HL-60/S4 treated with retinoic acid at 250 ng/mL for 4 days and 3 days (cell line): ENCODE data around the gene ARHGEF10L.

Experiments used
- in situ Hi-C: fragments of 300-500 bp; cut with MboI; formaldehyde crosslinking; loops from 2 replicates; pipeline ENCODE4 v1.7.0; 2022; ENCODE audit warnings: low sequenced_read_pairs

The ARHGEF10L gene

DNA sequence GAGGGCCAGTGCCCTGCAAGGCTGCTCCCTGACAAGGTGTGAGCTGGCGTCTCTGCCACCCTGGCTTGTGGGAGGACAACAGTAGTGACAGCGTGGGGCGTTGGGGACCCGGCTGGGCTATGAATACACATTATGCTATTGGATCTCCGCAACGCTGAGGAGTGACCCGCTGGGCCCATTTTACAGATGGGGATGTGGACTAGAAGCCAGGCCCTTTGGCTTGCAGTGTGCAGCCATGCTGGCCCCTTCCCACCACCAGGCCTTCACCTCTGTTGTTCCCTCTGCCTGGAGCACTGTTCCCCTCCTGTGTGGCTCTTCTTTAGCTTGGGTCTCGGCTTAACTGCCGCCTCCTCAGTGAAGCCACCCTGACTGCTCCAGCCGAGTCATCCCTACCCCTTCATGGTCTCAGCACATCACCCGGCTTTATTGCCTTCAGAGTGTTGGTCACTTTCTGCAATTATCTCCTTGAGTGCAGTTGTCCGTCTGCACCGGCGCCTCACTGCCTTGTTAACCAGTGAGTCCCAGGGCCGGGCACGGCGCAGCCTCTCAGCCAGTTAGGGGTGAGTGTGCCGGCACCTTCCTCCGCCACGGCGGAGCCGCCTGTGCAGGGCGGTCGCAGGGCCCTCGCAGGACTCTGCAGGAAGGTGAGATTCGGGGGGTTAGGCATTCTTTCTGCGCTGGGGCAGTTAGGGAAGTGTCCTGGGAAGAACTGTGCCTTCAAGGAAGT is 131.3 kb downstream of the ARHGEF10L start:
- in situ Hi-C loops = no loop called here

DNA sequence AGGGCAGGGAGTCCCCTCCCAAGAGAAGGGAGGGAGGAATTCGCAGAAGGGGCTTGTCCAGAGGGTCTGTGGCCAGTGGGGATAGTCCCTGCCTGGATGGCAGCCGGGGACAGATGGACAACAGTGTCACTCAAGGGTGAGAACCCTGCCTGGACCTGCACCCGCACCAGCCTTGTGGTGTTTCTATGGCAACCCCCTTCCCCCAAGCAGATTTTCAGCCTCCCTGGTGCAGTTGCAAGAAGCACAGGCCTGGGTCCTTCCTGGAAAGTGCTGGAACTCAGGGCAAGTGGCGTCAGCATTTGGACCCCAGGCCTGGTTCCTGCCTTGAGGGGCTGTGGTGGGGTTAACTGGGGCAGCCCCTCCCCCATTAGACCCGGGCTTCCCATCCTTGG is 131.8 kb downstream of the ARHGEF10L start:
- in situ Hi-C loops = no loop called here

DNA sequence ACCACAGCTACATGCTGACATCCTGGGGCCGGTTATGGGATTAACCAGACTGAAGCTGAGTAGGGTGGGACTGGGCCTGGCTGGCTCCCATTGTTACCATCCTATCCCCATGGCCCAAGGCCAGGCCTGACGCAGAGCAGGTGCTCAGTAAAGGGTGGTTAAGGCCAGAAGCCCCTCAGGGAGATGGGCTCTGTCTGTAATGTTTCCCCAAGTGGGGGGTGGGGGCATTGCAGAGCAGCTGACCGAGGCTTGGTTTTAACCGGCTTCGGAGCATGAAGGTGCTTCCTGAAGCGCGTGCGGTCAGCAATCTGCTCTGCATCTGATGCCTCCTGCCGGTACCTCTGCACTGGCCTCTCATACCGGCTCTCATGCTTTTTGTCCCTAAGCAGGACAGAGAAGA is 132.2 kb downstream of the ARHGEF10L start:
- in situ Hi-C loops = no loop called here

DNA sequence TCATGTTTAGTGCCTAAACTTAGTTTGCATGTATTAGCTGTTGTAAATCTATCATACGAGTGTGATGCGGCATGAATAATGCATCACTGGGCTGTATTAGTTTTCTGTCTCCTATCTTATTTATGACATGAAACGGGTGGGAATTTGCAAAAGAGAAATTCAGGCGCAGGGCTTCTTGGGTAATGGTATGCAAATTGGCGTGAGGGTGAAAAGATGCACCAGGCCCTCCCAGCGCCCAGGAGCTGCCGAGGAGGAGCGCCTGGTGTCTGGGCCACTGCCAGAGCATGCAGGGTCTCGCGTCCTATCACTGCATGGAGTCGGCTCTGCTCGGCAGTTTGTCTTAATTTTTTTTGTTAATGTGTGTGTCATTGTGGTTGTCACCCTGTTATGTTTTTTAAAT is 132.7 kb downstream of the ARHGEF10L start:
- in situ Hi-C loops = no loop called here

DNA sequence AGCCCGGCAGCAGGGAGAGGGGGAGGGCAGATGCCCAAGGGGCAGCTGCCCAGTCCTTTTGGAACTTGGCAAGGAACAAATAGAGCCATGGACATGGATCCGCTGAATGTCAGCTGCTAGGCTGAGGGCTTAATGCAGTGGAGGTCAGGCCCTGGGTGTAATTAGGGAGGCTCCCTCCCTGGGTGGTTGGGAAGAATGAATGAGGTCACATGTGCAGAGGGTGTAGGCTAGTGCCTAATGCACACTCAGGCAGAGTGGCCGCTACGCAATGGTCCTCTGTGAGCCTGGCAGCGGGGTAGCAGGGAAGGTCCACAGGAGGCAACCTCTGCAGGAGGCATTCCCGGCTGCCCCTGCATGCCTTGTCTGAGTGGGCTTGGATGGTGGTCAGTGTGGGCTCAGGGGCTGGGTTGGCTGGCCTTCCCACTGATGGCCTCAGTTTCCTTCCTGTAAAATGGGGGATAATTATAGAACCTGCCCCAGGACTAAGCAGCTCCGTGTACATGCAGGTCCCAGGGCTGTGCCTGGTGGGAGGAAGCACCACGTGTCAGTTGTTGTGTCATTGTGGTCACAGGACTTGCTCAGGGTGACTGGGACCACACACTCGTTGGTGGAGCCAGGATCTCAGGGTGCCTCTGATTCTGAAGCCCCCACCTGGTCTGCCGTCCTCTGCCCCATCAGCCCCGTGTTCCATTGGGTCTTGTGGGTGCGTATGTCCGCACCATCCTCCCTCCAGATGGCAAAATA is 134.0 kb downstream of the ARHGEF10L start:
- in situ Hi-C loops = no loop called here

DNA sequence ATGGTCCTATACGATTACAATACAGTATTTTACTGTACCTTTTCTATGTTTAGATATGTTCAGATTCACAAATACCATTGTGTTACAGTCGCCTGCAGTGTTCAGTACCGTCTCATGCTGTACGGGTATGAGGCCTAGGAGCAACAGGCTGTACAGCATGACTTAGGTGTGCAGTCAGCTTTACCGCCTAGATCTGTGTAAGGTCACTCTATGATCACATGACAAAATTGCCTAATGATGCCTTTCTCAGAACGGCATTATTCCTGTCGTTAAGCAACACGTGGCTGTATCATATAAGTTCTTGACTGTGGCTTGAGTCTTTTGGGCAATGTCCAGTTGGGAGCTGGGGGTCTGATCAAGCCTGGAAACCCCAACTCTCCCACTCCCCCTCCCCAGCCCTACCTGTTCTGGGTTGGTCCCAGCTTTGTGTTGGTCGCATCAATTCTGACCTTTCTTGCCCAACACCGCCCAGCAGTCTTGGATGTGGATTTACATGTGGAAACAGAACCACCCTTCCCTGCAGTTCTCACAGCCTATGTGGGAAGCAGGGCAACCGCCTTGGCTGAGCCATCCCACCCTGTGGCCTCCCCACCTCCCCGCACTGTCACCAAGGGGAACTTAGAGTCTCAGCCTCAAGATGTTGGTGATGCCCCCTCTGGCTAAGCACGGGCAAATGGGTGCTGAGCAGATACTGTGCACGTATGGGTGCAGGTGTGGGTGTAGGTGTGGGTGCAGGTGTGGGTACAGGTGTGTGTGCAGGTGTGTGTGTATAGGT is 135.4 kb downstream of the ARHGEF10L start:
- in situ Hi-C loops = no loop called here

DNA sequence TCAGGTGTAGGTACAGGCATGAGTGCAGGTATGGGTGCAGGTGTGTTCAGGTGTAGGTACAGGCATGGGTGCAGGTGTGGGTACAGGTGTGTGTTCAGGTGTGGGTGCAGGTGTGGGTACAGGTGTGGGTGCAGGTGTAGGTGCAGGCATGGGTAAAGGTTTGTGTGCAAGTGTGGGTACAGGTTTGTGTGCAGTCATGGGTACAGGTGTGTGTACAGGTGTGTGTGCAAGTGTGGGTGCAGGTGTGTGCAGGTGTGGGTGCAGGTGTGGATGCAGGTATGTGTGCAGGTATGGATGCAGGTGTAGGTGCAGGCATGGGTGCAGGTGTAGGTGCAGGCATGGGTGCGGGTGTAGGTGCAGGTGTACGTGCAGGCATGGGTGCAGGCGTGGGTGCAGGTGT is 136.2 kb downstream of the ARHGEF10L start:
- in situ Hi-C loops = no loop called here

DNA sequence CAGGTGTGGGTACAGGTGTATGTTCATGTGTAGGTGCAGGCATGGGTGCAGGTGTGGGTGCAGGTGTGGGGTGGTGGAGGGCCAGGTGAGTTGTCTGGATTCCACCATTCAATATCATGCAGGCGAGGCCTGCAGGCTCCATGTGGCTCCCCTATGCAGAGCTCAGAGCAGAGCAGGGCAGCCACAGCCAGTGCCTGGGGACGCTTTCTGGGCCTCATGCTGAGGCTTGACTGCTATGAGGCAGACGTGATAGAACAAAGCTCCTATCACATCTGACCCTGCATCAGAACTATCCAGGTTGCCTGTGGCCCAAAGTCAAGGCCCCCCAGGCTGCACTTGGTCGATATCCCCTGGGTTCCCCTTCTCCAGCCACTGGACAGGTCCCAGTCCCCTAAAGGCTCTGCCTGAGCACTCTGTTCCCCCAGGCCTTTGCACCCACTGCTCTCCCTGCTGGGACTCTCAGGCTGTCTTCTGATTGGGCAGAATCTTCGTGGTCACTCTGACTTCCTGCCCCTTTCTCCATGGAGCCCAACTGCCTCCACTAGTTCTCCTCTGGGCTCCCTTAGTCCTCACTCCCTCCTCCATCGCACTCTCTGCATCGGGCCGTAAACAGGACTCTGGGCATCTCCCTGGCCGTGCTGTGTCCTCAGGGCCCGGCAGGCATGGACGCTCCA is 137.0 kb downstream of the ARHGEF10L start:
- in situ Hi-C loops = no loop called here

DNA sequence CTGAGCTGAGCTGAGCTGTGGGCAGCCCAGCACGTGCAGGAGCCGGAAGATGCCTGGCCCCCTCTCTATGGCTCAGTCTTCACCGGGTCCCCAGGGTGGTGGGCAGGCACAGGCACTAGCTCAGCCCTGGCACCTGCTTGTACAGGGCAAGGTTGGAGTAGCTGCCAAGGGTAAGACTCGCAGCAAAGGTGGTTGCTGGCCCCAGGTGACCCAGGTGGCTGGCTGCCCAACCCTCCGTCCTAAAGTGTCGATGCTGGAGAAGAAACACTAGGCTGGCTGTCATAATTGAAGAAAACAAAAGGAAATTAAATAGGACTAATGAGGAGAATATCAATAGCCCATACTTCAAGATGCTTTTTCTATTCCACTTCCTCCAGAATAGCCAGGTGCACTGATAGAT is 138.5 kb downstream of the ARHGEF10L start:
- in situ Hi-C loops = no loop called here

DNA sequence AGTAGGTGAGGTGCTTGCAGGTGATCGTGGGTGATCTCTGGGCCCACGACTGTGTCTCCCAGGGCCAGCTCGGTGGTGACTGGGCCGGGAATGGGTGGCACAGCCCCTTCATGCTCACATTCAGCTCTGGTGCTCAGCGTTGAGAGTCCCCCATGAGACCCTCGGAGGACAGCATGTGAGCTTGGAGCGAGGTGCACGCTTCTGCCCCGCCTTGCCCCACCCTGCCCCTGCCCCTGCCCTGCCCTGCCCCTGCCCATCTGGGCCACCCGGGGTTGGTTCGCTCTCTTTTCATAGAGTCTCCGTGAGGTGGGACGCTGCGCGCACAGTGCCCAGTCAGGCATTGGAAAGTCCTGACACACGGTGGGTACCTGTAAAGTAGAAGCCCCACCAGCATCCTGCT is 140.4 kb downstream of the ARHGEF10L start:
- in situ Hi-C loops = no loop called here

DNA sequence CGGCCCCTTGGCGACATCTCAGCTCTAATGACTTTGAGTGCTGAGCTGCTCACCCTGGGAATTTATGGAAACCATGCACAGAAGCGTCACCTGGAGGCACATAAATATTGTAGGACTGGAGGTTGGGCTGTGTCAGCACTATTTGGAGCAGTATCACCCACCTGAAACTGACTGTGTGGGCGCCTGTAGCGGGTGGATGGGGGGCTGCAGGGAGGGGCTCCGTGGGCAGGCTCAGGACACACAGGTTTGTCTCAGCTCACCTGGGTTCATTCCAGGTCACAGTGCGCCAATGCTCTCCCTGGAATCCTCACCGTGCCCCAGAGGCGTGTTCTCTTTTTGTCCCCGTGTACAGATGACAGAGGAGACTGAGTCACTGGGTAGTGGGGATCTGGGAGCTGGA is 140.8 kb downstream of the ARHGEF10L start:
- in situ Hi-C loops = no loop called here

DNA sequence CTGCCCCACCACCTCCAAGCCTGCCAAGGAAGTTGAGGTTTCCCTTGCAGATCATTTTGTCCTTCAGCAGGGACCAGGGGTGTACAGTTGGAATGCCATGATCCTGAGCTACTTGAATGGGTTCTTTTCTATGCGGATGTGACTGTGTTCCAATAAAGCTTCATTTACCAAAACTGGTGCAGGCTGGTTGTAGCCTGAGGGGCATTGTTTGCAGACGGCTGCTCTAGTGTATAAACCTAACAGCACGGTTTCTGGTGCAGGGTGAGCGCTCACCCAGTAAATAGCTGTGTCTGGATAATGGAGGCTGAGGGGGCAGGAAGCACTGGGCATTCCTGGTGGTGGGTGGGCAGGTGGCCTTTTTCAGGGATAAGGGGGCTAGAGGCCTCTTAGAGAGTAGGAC is 142.9 kb downstream of the ARHGEF10L start:
- in situ Hi-C loops = no loop called here

DNA sequence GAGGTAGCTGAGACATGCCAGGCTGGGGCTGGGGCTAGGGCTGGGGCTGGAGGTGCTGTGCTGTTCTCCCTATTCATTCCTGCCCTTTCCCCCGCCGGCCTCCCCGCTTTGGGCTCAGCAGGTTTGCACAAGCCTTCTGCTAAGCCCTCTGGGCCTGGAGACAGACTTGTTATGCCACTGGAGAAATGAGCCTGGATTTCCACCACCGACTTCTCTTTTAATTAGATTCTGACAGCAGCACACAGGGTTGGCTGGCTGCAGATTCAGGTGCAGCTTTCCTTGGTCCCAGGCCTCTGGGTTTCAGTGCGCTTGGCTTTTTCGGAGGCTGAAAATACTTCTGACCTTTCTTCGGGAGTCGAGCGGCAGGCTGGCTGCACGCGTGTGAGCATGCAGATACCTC is 144.1 kb downstream of the ARHGEF10L start:
- in situ Hi-C loops = no loop called here

DNA sequence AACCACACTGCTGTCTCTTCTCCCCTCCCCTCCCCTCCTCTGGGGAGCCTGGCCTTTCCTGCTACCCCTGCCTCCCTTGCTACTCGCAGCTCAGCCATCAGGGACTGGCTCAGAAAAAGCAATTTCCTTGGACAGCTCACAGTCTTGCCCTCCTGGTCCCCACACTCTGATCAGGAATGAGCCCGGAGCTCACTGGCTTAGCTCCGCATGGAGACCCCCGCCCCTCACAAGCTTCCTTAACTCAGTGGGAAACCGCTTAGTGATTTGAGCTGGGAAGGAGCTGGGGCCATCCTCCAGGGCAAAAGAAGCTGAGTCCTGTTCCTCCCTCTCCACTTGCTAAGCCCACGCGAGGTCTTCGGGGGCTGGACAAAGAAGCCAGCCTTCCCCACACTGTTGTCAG is 145.3 kb downstream of the ARHGEF10L start:
- in situ Hi-C loops = no loop called here

DNA sequence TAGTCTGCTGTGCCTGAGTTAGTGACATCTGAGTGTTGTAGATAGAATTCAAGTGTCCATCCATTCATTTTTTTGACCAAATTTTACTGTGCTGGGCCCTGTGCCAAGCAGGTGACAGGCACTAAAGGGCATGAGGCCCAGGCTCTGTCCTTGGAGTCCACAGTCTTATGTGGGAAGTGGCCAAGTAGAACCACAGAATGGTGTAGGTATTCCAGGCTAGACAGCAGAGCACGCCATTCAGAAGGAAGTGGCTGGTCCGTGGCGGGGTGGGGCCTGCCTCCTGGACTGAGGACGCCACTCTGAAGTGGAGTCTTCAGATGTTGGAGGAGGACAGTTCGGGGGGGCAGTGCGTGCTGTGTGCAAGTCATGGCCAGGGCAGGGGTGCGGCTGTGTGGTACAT is 146.8 kb downstream of the ARHGEF10L start:
- in situ Hi-C loops = no loop called here

DNA sequence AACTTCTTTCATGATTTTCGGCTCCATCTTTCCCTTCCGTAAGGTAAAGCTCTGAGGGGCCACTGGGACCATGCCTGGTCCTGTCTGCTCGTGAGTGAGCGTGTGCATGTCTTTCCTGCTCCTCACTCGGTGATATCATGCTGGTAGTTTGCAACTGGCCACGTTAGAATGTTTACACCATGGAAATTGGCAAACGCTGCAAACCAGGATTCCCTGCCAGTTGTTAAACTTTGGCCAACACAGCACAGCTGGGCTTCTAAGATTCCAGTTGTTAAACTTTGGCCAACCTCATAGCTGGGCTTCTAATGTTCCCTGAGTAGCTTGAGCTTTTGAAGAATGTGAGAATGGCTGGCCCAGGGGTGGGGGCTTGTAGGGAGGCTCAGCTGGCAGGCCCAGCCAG is 147.6 kb downstream of the ARHGEF10L start:
- in situ Hi-C loops = no loop called here

DNA sequence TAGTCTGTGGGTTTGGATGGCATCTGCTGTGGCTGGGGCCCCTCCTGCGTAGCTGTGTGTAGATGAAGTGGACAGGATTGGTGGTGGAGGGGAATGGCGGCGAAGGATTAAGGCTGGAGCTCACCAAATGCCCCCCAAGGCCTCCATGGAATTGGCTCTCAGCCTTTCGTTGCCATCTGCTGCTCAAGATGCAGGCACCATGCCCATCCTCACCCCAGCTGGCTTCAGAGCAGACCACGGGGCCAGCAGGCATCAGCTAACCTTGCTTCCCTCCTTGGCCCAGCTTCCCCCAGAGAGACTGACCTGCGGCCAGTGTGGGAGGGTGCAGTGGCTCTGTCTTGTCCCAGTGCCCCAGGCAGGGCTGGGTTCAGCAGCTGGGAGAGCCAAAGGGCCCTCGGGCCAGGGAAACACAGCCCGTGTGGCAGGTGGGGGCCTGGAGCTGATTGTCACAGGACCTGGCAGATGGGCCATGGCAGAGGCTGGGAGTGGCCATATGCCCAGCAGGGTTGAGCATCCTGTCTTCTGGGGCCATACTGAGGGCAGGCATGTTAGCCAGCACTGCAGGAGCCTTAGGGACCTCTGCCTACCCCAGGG is 148.8 kb downstream of the ARHGEF10L start:
- in situ Hi-C loops = no loop called here

DNA sequence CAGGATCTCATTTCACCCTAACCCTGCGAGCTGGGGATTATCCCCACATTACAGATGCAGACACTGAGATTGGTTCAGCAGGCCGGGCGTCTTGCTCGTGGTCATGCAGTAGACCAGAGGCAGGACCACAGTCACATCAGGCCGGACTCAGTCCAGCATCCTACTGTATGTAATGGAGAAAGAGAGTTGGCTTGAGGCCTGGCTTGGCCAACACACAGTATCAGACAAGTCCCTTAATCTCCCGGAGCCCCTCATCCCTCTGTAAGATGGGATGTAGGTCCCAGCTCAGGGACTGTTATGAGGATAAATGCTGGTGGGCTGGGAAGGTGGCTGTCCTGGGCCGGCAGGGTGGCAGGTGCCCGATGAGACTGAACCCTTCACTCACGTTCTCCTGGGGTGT is 149.5 kb downstream of the ARHGEF10L start:
- in situ Hi-C loops = no loop called here

DNA sequence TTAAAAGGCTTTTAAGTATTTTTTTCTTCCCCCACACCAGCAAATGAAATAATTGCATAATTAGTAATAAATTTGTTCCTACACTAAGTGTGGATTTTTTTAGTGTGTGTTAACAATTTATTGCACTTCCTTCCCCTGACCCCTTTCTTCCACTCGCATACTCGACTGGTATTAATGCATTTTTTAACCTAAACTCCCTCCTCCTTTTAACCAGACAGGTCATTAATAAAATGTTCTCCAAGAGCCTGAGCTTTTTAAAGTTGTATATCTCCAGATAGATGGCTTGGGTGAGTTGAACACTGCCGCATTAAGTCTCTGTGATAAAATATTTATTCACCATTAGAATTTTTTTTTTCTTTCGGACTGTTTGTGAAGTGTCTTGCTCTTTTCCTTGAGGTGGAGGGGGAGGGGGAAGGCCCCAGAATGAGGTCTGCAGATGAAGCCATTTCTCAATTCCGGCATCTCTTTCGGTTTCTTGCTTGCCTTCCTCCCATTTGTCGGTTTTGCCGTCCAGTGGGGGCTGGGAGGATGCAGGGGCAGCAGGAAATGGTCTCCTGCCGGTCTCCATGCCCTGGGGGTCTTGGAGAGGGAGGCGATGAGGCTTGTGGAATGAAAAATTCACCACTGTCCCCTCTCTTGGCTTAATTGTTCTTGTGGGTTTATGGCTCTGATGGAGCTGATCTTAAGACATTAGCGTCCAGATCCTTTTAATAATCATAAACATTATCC is 151.6 kb downstream of the ARHGEF10L start:
- in situ Hi-C loops = no loop called here

DNA sequence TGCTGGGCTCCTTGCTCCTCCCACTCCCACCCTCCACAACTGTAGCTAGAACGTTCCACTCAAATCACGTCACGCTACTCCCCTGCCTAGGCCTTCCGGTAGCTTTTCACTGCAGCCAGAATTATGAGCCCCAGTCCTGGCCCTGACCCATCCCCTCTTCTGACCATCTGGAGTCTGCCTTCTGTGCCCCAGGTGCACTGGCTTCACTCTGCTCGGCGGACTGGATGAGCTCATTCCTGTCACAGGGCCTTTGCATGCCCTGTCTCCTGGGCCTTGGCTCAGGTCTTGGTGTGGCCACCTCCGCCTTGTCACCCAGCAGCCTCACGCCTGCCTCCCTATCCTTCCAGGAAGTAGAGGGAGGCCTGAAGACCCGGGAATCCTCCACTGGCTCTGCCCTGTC is 153.1 kb downstream of the ARHGEF10L start:
- in situ Hi-C loops = no loop called here
